Tibial artery (tissue), 4 donors: ENCODE results near the gene FYB1.

Experiments used
- DNase-seq, 2 donors: peaks; one replicate each; pipeline ENCODE4 v3.0.0-alpha.2; 2019
- H3K27ac ChIP-seq, 2 donors: fragments of 200-600 bp; sonication (generic) in 1 of 2; 1 replicate in 1 of 2; 2 replicates in 1 of 2; pipeline ENCODE4 v1.5.1; 2018 to 2019; ENCODE audit warnings: mild to moderate bottlenecking in 1 of 2
- H3K27me3 ChIP-seq, 2 donors: fragments of 200-600 bp; sonication (generic) in 1 of 2; one replicate each; pipeline versions ENCODE4 v1.5.1 to v1.6.0; 2016 to 2019
- H3K36me3 ChIP-seq, 3 donors: fragments of 200-600 bp; sonication (generic) in 2 of 3; one replicate each; pipeline ENCODE4 v1.5.1; 2016 to 2019; ENCODE audit warnings: mild to moderate bottlenecking in 2 of 3
- H3K4me1 ChIP-seq, 4 donors: fragments of 200-600 bp; sonication (generic) in 2 of 4; 1 replicate in 3 of 4; 2 replicates in 1 of 4; pipeline ENCODE4 v1.5.1; 2016 to 2019
- H3K4me3 ChIP-seq, 2 donors: fragments of 200-600 bp; sonication (generic) in 1 of 2; 1 replicate in 1 of 2; 2 replicates in 1 of 2; pipeline ENCODE4 v1.5.1; 2018 to 2019; ENCODE audit warnings: mild to moderate bottlenecking in 2 of 2
- H3K9me3 ChIP-seq, 3 donors: fragments of 200-600 bp; sonication (generic) in 1 of 3; one replicate each; pipeline ENCODE4 v1.5.1; 2016 to 2019
- intact Hi-C: fragments of 100-400 bp; cut with DNase I; formaldehyde crosslinking; loops from one replicate; pipeline ENCODE4 v1.15.0; 2023; ENCODE audit warnings: low total_unique reads
- TF ChIP-seq, protein P1 (sequence below), 2 experiments: fragments of 200-600 bp in 1 of 2; fragments of 450-650 bp in 1 of 2; IDR thresholded peaks; one replicate each; pipeline ENCODE4 v1.5.1; 2017 to 2019; ENCODE audit warnings: antibody characterized with exemption in 2 of 2, mild to moderate bottlenecking in 1 of 2, moderate library complexity in 1 of 2

The FYB1 gene

DNA sequence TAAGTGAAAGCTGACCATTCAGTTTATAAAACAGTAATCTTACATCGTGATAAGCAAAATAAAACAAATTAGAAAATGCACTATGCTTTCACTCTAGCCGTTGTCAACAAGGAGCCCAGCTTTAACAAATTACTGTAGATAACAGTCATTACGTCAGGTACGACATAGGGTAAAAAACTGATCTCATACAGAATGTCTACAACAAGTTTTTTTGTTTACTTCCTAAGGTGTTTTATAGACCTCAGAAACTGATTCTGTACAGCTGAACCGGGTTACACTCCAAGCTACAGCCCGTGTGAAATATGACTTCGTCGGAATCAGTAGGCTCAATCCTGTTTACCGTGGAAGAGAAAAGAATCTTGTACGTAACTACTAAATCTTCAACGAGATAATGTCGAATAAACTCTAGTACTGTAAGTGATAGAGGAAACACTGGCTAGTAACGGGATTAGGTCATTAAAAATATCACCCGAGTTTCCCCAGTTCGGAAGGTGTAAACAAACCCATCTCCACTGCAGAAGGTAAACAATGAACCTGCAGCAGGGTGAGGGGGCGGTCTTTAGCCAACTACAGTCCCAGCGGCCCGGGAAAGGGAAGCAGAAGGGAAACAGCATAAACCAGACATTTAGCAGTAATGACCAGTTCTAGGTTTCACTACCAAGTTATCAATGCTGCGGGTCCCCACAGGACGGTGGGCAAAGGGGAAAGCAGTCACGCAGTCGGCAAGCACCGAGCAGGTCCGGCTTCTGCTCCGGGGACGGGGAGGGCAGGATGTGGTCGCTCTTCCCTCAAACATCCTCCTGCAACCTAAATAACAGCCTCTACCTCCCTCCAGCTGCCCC lies 146.2 kb downstream of the FYB1 start:
- TF ChIP-seq, protein P1, sequence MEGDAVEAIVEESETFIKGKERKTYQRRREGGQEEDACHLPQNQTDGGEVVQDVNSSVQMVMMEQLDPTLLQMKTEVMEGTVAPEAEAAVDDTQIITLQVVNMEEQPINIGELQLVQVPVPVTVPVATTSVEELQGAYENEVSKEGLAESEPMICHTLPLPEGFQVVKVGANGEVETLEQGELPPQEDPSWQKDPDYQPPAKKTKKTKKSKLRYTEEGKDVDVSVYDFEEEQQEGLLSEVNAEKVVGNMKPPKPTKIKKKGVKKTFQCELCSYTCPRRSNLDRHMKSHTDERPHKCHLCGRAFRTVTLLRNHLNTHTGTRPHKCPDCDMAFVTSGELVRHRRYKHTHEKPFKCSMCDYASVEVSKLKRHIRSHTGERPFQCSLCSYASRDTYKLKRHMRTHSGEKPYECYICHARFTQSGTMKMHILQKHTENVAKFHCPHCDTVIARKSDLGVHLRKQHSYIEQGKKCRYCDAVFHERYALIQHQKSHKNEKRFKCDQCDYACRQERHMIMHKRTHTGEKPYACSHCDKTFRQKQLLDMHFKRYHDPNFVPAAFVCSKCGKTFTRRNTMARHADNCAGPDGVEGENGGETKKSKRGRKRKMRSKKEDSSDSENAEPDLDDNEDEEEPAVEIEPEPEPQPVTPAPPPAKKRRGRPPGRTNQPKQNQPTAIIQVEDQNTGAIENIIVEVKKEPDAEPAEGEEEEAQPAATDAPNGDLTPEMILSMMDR (IDR thresholded peaks at IDR 0.05): no peak
- Histone ChIP-seq H3K4me3 (peak overlapping the region; percentile 99), H3K9me3 (no peaks in the 10 kb centered on the region), H3K4me1 (peaks cover 0 to 49% (median 19%) of the 10 kb centered on the region in 4 donors), H3K27ac (peak overlapping the region; percentile 99 to 100), H3K27me3 (no peaks in the 10 kb centered on the region), H3K36me3 (peaks cover 0 to 6% (median 0%) of the 10 kb centered on the region in 3 donors)
- intact Hi-C loops: loop anchor here (5.0 kb wide), 1 partner anchor 56 kb away; no protein-coding TSS in a partner anchor
- DNase-seq: peak; percentile 26 to 68

DNA sequence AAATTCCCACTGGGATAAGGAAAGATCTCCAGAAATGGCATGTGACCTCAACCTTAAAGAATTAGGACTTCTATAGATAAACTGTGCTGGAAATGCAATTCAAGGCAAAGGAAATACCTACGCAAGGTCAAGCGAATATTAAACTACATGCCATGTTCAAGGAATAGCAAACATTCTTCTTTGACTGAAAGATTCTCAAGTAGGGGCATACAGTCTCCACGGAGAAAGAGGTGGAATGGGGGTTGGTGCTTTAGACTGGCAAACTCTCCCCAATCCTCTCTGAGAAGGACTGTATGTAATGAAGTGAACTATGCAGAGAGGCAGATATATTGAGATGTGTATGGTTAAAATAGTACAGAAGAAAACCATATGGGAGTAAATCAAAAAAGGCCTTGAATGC lies 151.3 kb downstream of the FYB1 start:
- Histone ChIP-seq H3K36me3 (peaks cover 8 to 20% (median 14%) of the 10 kb centered on the region in 3 donors), H3K4me1 (peaks cover 0 to 55% (median 24%) of the 10 kb centered on the region in 4 donors), H3K4me3 (no peak overlapping the region), H3K9me3 (no peaks in the 10 kb centered on the region), H3K27ac (no peak overlapping the region), H3K27me3 (no peaks in the 10 kb centered on the region)
- intact Hi-C loops: no loop called here
- TF ChIP-seq, protein P1 (IDR thresholded peaks at IDR 0.05): no peak
- no peak for DNase-seq

DNA sequence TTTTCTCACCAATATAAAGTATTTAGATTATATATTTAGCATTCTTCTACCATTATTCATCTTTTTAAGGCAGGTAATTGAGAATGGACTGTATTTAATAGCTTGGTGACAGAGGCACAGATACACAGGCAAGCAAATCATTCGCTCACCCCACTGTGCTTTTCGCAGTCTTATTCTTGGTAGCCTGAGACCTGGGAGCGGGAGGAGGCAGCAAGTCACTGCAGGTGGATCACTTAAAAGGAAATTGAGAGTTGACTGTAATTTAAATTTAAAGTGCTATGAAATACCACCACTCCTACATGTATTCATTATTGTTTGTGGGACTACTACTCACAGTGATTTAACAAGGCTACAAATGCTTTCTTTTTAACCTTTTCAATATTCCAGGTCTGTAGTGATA lies 154.9 kb downstream of the FYB1 start:
- intact Hi-C loops: no loop called here
- peaks cover 0 to 46% (median 14%) of the 10 kb centered on the region in 4 donors for H3K4me1 ChIP-seq
- TF ChIP-seq, protein P1 (IDR thresholded peaks at IDR 0.05): no peak
- DNase-seq: no peak
- no peak overlapping the region for H3K4me3 ChIP-seq
- no peaks in the 10 kb centered on the region for H3K9me3 ChIP-seq
- H3K27me3 ChIP-seq: no peaks in the 10 kb centered on the region
- H3K36me3 ChIP-seq: peaks cover 8 to 15% (median 14%) of the 10 kb centered on the region in 3 donors
- no peak overlapping the region for H3K27ac ChIP-seq

DNA sequence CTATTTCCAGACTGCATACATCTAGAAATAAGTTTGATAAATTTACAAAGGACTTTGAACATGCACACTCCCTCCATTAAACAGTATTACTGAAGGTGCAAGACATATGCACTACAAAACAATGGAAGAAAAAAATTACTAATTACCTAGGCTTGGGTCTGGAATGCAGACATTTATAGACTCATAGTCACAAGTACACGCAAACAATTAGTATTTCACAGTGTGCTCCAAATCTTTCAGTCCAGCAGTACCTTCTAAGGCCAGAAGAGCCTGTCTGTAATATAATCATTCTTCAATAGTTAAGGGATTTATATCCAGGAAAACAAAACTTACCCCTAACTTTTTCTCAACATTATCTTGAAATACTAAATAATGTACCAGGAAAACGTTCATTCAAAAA lies 156.3 kb downstream of the FYB1 start:
- Histone ChIP-seq H3K36me3 (peaks cover 8 to 14% (median 14%) of the 10 kb centered on the region in 3 donors), H3K4me3 (no peak overlapping the region), H3K4me1 (peaks cover 0 to 50% (median 15%) of the 10 kb centered on the region in 4 donors), H3K9me3 (no peaks in the 10 kb centered on the region), H3K27ac (no peak overlapping the region), H3K27me3 (no peaks in the 10 kb centered on the region)
- intact Hi-C loops: no loop called here
- DNase-seq: no peak
- TF ChIP-seq, protein P1 (IDR thresholded peaks at IDR 0.05): no peak

DNA sequence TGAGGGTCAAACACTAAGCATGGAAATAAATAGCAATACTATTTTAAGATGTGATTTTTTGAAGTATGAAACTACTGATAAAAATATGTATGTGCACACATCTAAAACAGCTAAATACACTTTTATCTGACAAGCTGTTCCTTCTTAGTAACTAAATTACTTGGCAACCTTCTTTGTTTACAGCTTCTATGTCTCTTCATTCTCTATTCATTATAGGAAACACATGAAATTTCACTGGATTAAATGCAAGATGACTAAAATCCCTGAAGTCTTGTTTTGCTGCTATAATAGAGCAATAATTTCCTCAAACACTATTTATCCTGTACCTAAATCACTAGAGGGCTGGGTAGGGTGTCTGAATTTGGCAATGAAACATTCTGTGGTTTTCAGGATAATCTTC lies 156.8 kb downstream of the FYB1 start:
- Histone ChIP-seq H3K27ac (no peak overlapping the region), H3K36me3 (peaks cover 8 to 14% (median 14%) of the 10 kb centered on the region in 3 donors), H3K9me3 (no peaks in the 10 kb centered on the region), H3K4me3 (no peak overlapping the region), H3K4me1 (peaks cover 0 to 55% (median 14%) of the 10 kb centered on the region in 4 donors), H3K27me3 (no peaks in the 10 kb centered on the region)
- DNase-seq: no peak
- TF ChIP-seq, protein P1 (IDR thresholded peaks at IDR 0.05): no peak
- intact Hi-C loops: no loop called here
